IPS-18a (cell line): ENCODE data around the gene TDRD3.

ENCODE experiments used
- H3K27ac ChIP-seq: one replicate; pipeline ENCODE4 v1.5.1; 2013; ENCODE audit warnings: low read length
- H3K27me3 ChIP-seq: one replicate; pipeline ENCODE4 v1.6.1; 2013; ENCODE audit warnings: mild to moderate bottlenecking, low read length; ENCODE audit not compliant: control insufficient read depth, insufficient read depth
- H3K36me3 ChIP-seq: one replicate; pipeline ENCODE4 v1.6.1; 2013; ENCODE audit warnings: low read depth, low read length; ENCODE audit not compliant: control insufficient read depth
- H3K4me1 ChIP-seq: one replicate; pipeline ENCODE4 v1.6.1; 2013; ENCODE audit warnings: low read depth, low read length; ENCODE audit not compliant: control insufficient read depth
- H3K4me3 ChIP-seq: one replicate; pipeline ENCODE4 v1.5.1; 2013; ENCODE audit warnings: low read length
- H3K9ac ChIP-seq: one replicate; pipeline ENCODE4 v1.6.1; 2013; ENCODE audit warnings: mild to moderate bottlenecking, low read length, moderate library complexity
- H3K9me3 ChIP-seq: one replicate; pipeline ENCODE4 v1.6.1; 2013; ENCODE audit warnings: low read depth, low read length; ENCODE audit not compliant: control insufficient read depth

TDRD3 gene

DNA sequence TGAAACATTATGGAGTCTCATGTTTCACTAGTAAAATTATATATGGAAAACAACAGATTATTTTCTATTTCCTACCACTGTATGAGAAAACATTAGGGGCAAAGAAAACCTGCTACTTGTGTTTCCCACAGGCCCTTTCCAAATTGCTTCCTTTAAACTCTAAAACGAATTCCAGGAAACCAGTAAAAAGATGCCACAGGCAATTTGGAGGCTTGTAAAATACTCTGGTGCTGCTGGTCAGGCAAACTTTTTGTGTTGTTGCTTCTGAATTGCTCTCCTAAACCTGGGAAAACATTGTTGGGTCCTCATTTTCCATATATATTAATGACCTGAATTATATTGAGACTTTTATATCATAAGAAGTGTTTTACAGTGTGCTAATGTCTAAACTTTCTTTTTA lies 141.5 kb downstream of the TDRD3 start:
- Histone ChIP-seq H3K27ac (no peak overlapping the region), H3K4me1 (no peaks in the 10 kb centered on the region), H3K9ac (no peak overlapping the region), H3K9me3 (no peaks in the 10 kb centered on the region), H3K36me3 (no peaks in the 10 kb centered on the region), H3K4me3 (no peak overlapping the region), H3K27me3 (no peaks in the 10 kb centered on the region)

DNA sequence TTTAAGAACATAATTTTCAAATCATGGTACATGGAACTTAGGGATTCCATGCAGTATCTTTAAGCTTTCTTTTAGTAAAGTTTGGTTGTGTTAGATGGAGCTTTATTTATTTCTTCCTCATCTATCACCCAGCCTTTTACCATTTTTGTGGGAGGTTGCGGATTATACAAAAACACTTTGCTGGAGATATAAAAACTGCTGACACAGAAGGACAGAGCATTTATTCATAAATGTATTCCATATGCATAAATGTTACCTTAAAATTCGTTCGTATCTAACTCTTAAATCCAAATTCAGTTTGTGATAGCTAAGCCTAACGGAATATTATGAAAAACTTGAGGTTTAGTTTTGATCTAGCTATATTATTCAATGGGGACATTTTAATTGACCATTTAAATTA lies 143.3 kb downstream of the TDRD3 start:
- Histone ChIP-seq H3K9me3 (no peaks in the 10 kb centered on the region), H3K4me1 (no peaks in the 10 kb centered on the region), H3K27ac (no peak overlapping the region), H3K27me3 (no peaks in the 10 kb centered on the region), H3K9ac (no peak overlapping the region), H3K36me3 (no peaks in the 10 kb centered on the region), H3K4me3 (no peak overlapping the region)

DNA sequence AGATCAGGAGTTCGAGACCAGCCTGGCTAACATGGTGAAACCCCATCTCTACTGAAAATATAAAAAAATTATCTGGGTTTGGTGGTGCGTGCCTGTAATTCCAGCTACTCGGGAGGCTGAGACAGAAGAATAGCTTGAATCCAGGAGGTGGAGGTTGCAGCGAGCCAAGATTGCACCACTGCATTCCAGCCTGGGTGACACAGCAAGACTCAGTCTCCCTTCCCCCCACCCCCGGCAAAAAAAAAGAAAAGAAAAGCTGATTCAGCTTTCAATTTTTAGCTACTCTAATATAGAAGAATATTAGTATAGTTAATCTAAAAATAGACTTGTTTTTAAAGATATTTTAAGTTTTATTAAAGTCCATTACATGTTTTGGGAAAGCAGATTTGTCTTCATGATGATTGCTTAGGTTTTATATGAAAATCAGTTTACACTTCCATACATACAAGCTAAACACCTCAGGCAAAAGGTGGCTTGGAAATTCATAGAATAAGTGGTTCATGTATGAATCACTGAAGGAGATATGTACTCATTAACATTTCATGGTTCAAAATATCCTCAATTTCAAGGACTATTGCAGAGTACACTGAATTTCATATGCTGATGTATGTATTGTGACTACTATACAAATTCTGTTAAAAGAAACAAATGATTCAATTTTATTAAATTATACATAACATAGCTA lies 165.2 kb downstream of the TDRD3 start:
- Histone ChIP-seq H3K4me3 (no peak overlapping the region), H3K4me1 (peaks cover 10% of the 10 kb centered on the region), H3K27me3 (no peaks in the 10 kb centered on the region), H3K27ac (no peak overlapping the region), H3K9ac (no peak overlapping the region), H3K9me3 (no peaks in the 10 kb centered on the region), H3K36me3 (no peaks in the 10 kb centered on the region)

DNA sequence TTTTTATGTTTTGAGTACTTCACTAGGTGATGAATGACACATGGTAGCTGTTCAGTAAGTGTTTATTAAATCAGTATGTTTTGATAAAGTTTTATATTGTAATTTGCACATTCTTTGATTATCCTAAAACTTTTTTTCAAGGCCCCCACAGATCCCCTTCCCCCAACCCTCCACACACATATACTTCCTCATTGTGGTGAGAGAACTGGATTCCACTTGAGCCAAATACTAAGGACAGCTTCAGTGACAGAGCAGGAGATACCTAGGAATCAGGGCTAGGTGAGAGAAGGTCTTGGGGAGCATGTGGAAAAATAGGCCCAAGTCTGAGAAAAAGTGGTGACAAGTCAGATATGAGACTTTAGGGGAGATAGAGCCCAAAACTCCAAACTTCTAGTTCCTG lies 174.6 kb downstream of the TDRD3 start:
- Histone ChIP-seq H3K27ac (peak overlapping the region; percentile 91), H3K4me1 (peaks cover 47% of the 10 kb centered on the region), H3K27me3 (no peaks in the 10 kb centered on the region), H3K9ac (no peak overlapping the region), H3K9me3 (peaks cover 4% of the 10 kb centered on the region), H3K4me3 (no peak overlapping the region), H3K36me3 (no peaks in the 10 kb centered on the region)

DNA sequence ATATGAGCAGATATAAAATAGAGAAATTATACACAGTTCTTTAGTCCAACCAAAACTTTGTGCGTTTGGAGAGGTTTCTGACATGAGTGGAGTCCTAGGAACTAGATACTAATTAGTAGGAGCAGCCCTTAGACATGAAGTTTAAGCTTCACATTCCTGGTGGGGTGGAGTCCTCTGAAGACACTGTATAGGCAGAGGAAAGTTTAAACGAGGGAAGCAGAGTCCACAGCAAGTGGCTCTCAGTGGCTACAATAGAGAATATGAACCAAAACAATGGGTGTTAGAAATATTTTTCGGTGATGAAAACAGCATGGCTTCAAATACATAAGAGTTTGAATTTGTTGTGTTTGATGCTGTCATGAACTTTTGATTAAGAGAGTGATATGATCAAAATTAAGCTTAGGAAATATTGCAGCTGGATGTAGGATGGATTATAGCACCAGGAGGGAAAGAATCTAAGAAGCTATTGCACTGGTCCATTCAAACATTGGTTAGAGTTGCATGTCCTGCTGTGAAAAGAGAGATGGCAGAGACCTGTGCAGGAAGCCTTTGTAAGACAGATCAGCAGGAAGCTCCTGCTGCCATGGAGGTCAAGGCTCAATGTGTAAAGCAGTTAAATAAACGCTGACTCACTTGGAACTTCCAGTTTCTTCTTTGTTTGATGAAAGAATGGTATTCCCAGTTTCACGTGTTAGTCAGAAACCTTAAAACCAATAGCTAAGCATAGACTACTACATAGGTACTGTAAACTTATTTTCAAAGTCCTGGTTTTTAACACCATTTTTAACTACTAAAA lies 175.2 kb downstream of the TDRD3 start:
- H3K9ac ChIP-seq: peak overlapping the region; percentile 56
- H3K27me3 ChIP-seq: no peaks in the 10 kb centered on the region
- peaks cover 42% of the 10 kb centered on the region for H3K4me1 ChIP-seq
- peak overlapping the region; percentile 91 for H3K27ac ChIP-seq
- peaks cover 4% of the 10 kb centered on the region for H3K9me3 ChIP-seq
- no peaks in the 10 kb centered on the region for H3K36me3 ChIP-seq
- no peak overlapping the region for H3K4me3 ChIP-seq

DNA sequence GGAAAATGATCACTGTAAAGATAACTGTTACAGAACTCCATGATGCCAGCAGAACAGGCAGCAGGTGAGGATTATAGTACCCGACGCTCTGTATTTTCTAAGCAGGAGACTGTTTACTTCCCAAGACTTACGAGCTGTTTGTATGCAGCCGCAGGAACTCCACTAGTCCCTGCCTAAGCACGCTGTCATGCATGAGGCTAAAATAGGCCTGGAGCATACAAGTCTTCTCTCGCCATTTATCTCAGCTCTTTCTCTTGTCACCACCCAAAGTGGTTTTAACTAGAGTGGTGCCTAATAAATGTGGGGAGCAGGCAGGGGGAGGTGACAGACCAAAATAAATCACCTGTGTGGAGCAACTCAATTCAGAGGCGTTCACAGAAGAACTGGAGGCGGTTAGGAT lies 175.8 kb downstream of the TDRD3 start:
- Histone ChIP-seq H3K36me3 (no peaks in the 10 kb centered on the region), H3K9ac (peak overlapping the region; percentile 56), H3K9me3 (peaks cover 4% of the 10 kb centered on the region), H3K4me1 (peaks cover 40% of the 10 kb centered on the region), H3K4me3 (no peak overlapping the region), H3K27me3 (no peaks in the 10 kb centered on the region), H3K27ac (peak overlapping the region; percentile 91)

DNA sequence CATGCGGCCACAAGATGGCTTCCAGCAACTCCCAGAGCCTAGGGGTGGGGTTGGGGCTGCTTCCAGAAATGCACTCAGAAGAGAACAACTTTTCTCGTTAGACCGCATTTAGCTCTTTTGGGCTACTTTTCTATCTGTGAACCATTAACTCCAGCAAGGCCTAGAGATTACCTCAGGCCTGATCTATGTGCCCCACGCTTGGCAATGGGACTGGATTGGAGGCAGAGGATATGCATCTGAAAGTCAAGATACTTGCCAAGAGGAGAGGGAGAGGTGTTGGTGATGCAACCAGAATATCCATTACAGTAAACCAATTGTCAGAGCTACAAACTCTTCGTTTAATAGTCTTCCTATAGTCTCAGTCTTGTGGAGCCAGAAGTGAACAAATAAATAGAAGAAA lies 177.7 kb downstream of the TDRD3 start:
- H3K36me3 ChIP-seq: no peaks in the 10 kb centered on the region
- no peak overlapping the region for H3K4me3 ChIP-seq
- no peaks in the 10 kb centered on the region for H3K27me3 ChIP-seq
- peaks cover 1% of the 10 kb centered on the region for H3K9me3 ChIP-seq
- no peak overlapping the region for H3K9ac ChIP-seq
- H3K27ac ChIP-seq: no peak overlapping the region
- H3K4me1 ChIP-seq: peaks cover 40% of the 10 kb centered on the region

DNA sequence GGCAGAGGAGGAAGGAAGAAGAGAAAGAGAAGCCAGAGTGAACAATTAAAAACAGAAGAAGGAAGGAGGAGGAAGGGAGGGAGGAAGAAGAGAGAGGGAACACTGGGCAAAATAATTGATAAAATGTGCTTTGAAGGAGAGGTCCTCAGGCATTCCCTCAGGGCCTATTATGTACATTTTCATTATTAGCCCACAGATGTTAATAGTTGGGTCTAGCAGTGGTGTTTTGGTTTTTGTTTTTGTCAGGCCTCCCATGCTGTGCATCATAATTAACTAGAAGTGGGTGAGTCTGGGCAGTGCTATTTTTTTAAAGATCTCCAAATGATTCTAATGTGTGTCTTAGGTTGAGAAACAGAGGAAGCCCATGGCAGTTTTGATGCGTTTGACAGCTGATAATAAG lies 178.1 kb downstream of the TDRD3 start:
- Histone ChIP-seq H3K27me3 (no peaks in the 10 kb centered on the region), H3K4me1 (peaks cover 40% of the 10 kb centered on the region), H3K27ac (no peak overlapping the region), H3K36me3 (no peaks in the 10 kb centered on the region), H3K9me3 (no peaks in the 10 kb centered on the region), H3K4me3 (no peak overlapping the region), H3K9ac (no peak overlapping the region)

DNA sequence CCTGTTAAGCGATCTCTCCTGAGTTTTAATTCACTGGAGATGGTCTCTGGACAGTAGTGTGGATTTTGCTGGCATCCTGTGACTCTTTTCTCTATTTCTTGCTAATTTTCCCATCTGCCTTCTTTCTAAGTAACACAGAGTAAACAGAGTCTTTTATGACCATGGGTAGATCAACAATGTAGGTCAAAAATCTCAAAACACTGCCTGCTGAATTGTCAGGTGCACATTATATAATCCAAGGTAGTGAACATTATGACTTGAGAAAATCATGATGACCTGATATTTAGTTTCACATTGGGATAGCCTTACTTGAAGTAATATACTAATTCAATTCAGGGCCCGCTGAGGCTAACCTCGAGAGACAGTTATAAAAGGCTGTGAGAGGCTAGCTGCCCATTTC lies 180.7 kb downstream of the TDRD3 start:
- Histone ChIP-seq H3K9me3 (no peaks in the 10 kb centered on the region), H3K4me3 (no peak overlapping the region), H3K36me3 (no peaks in the 10 kb centered on the region), H3K9ac (no peak overlapping the region), H3K27me3 (no peaks in the 10 kb centered on the region), H3K27ac (no peak overlapping the region), H3K4me1 (peaks cover 24% of the 10 kb centered on the region)

DNA sequence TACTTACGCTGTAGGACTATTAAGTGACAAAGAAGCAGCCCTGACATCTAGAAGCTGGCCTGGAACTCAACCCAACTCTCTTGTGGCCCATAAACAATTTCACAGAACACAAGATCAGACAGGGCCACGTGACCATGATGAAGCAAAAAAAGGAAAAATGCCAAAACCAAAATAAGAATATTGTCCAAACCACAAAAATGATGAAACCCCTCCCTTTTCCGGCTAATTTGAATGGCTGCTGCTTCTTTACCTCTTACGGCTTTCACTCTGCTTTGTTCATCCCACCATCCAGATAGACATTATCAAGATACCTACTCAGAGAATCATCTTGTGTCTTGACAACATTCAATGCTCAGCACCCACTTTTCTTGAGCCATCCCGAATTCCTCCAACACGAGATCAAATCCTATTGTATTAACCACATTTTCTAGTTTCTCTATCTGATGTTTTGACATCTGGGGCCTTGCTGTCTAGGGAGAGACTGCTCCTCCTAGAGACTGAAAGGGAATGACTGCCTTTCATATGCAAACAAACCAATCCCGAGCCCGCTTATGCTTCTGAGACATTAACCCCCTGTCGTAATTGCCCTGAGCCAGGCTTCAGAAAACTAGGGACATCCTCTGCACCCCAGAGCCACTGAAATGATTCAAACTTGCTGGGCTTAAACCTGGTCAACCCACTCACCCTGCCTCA lies 186.3 kb downstream of the TDRD3 start:
- H3K4me1 ChIP-seq: peaks cover 30% of the 10 kb centered on the region
- no peaks in the 10 kb centered on the region for H3K9me3 ChIP-seq
- peak overlapping the region; percentile 34 for H3K4me3 ChIP-seq
- no peaks in the 10 kb centered on the region for H3K36me3 ChIP-seq
- peak overlapping the region; percentile 94 for H3K27ac ChIP-seq
- H3K27me3 ChIP-seq: no peaks in the 10 kb centered on the region
- H3K9ac ChIP-seq: peak overlapping the region; percentile 58

DNA sequence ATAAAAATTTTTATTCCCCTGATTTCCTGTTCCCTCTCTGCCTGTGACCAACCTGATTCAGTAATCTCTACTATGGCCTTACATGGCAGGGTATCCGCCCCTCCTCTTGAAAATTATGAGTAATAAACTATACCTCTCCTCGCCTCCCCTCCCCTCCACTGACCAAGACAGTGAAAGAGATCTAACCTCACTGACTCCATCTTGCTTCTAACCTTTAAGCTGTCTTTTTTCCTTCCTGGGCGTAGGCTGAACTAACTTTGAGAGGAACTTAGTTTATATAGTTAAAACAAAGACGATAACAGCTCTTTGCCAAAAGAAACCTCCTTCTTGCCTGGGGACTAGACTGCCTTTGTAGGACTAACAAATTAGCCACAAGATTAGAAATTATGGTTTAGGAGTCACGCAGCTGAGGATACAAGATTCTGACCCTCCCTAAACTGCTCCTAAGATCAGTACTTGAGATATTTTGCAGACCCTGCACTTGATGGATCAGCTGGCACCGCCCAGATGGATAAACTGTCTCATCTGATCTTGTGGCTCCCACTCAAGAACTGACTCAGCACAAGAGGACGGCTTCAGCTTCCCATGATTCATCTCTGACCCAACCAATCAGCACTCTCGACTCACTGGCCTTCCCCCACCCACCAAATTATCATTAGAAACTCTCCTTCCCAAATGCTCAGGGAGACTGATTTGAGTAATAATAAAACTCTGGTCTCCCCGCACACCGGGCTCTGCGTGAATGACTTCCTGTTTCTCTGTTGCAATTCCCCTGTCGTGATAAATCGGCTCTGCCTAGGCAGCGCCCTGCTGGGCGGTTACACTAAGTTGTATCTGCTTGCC lies 187.1 kb downstream of the TDRD3 start:
- no peaks in the 10 kb centered on the region for H3K27me3 ChIP-seq
- H3K9ac ChIP-seq: peak overlapping the region; percentile 58
- peak overlapping the region; percentile 34 for H3K4me3 ChIP-seq
- H3K36me3 ChIP-seq: no peaks in the 10 kb centered on the region
- no peaks in the 10 kb centered on the region for H3K9me3 ChIP-seq
- peak overlapping the region; percentile 94 for H3K27ac ChIP-seq
- H3K4me1 ChIP-seq: peaks cover 30% of the 10 kb centered on the region
